Measurements from ENCODE around the gene SCO2. TPM values are rescaled to one million over a fixed set of nuclear protein-coding genes. Genes with fewer than 3 reads are reported as not detected.

SCO2 gene
- total and polyA plus RNA-seq, 10 of the 15 experiments (the other 5 are each of a cell fraction or from before 2014, with no cell fraction given), result 0.18 to 16.0 (median 2.4) TPM; not detected in 1

GRCh38 chr22:50503475-50504145, 21.8 kb downstream of the SCO2 start:
- Histone ChIP-seq H3K36me3 (ENCODE audit: control insufficient read depth in 2 of 2, insufficient read depth in 2 of 2, low read length in 1 of 2) (peaks cover 4 to 8% of the 10 kb centered on the region in 2 experiments; a peak in 3 of 4 replicates), H3K9me3 (replicated peaks; ENCODE audit: control insufficient read depth, insufficient read depth, low read length) (no peaks in the 10 kb centered on the region), H3K9ac (ENCODE audit: control insufficient read depth, insufficient read depth, low read length) (no peak overlapping the region), H3K27me3 (replicated peaks in 1 of 2; ENCODE audit: control insufficient read depth in 2 of 2, insufficient read depth in 2 of 2, low read length in 1 of 2) (no peaks in the 10 kb centered on the region), H4K20me1 (ENCODE audit: control insufficient read depth, insufficient read depth) (no peaks in the 10 kb centered on the region), H3K27ac (ENCODE audit: control insufficient read depth, insufficient read depth) (no peak overlapping the region), H3K4me2 (ENCODE audit: control insufficient read depth, insufficient read depth) (no peak overlapping the region), H3K79me2 (ENCODE audit: control insufficient read depth, insufficient read depth, low read length) (peaks cover 17% of the 10 kb centered on the region), H3K4me3 (no peak overlapping the region), H2AFZ (ENCODE audit: control insufficient read depth, low read depth, low read length) (no peak overlapping the region), H3K4me1 (ENCODE audit: control insufficient read depth, insufficient read depth, low read length) (peaks cover 4% of the 10 kb centered on the region)
- DNase-seq (ENCODE audit: low read depth, low spot score) (no peak), ATAC-seq (no peak), FAIRE-seq (no peak)
- BruUV-seq (replicated peaks), result no TSS peak
- ChIA-PET CTCF (interaction anchor here (0.5 kb wide), 1 partner anchor 52 kb away, joined by 3 read pairs; no protein-coding TSS in a partner anchor), RAD21 (ENCODE audit: unreplicated experiment) (no interaction called here), POLR2A (no interaction called here), SMC1A (ENCODE audit: uncharacterized antibody, unreplicated experiment) (no interaction called here)
- intact Hi-C loops (cut with micrococcal nuclease; ENCODE audit: unreplicated experiment) (no loop called here), in situ Hi-C loops (cut with MboI) (no loop called here)
- TF ChIP-seq ESRRA (IDR thresholded peaks at IDR 0.05; ENCODE audit: low read length) (no peak), POLR2AphosphoS5 (IDR thresholded peaks at IDR 0.05; ENCODE audit: low read length) (no peak)
- TF ChIP-seq, protein P1, sequence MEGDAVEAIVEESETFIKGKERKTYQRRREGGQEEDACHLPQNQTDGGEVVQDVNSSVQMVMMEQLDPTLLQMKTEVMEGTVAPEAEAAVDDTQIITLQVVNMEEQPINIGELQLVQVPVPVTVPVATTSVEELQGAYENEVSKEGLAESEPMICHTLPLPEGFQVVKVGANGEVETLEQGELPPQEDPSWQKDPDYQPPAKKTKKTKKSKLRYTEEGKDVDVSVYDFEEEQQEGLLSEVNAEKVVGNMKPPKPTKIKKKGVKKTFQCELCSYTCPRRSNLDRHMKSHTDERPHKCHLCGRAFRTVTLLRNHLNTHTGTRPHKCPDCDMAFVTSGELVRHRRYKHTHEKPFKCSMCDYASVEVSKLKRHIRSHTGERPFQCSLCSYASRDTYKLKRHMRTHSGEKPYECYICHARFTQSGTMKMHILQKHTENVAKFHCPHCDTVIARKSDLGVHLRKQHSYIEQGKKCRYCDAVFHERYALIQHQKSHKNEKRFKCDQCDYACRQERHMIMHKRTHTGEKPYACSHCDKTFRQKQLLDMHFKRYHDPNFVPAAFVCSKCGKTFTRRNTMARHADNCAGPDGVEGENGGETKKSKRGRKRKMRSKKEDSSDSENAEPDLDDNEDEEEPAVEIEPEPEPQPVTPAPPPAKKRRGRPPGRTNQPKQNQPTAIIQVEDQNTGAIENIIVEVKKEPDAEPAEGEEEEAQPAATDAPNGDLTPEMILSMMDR (IDR thresholded peaks at IDR 0.05 in 2 of 3, conservative IDR thresholded peaks at IDR 0.05 in 1 of 3; ENCODE audit: control insufficient read depth in 2 of 3, extremely low read depth in 1 of 3, insufficient read depth in 1 of 3, low read depth in 3 of 3, low read length in 3 of 3), result peak in 1 of 3 experiments; percentile 14; a peak in 1 of 6 replicates
- 95% methylated on average over 16 of the region's 26 CpGs for WGBS (ENCODE audit: insufficient coverage, insufficient replicate concordance, low lambda C conversion rate, missing lambda C conversion rate)

Data from GM12878 (cell line).